ENCODE results near the gene ADCY4. TPM values are rescaled to one million over a fixed set of nuclear protein-coding genes. Genes with fewer than 3 reads are reported as not detected.

The ADCY4 gene
- total and polyA plus RNA-seq, 4 donors, result 22.6 to 42.8 (median 36.0) TPM

DNA sequence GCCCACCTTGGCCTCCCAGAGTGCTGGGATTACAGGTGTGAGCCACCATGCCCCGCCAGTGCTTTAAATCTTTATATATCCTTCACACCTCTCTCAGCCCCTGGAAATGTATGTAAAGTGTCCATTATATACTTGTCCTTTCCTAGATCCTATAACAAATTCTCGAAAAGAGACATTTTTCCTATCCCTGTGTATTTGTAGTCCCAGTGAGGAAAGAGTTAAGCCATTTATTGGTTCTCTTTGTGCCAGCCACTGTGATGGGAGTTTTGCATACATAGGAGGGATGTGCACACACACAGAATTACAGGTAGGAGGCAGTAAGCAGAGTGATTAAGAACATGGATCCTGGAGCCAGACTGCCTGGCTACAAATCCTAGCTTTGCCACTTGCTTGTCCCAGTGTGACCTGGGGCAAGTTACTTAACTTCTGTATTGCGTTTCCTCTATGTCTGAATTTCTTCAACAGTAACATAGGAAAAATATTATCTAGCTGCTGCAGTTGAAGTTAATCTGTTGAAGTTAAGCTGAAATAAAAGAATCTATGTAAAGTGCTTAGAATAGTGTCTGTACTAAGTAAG, 61.4 kb downstream of the ADCY4 start:
- Histone ChIP-seq H3K27ac (ENCODE audit: low read depth in 1 of 2, low read length in 1 of 2) (peak overlapping the region; percentile 0 to 79), H3K9ac (ENCODE audit: insufficient read depth in 1 of 2, low read length in 2 of 2) (no peak overlapping the region), H3K4me1 (ENCODE audit: control insufficient read depth in 5 of 5, insufficient read depth in 5 of 5, low read length in 5 of 5) (peaks cover 4 to 11% (median 6%) of the 10 kb centered on the region in 5 donors), H3K36me3 (ENCODE audit: control insufficient read depth in 4 of 4, insufficient read depth in 4 of 4, low read length in 4 of 4) (peaks cover 0 to 10% (median 0%) of the 10 kb centered on the region in 4 donors), H3K9me3 (ENCODE audit: control insufficient read depth in 4 of 4, insufficient read depth in 3 of 4, low read length in 3 of 4) (no peaks in the 10 kb centered on the region), H3K27me3 (ENCODE audit: control insufficient read depth in 3 of 3, insufficient read depth in 3 of 3, low read length in 2 of 3) (no peaks in the 10 kb centered on the region), H3K4me3 (no peak overlapping the region)
- 52 to 66% methylated on average over 3 of the region's 3 CpGs for WGBS, 2 donors
- no peak for DNase-seq
- TF ChIP-seq, protein P1, sequence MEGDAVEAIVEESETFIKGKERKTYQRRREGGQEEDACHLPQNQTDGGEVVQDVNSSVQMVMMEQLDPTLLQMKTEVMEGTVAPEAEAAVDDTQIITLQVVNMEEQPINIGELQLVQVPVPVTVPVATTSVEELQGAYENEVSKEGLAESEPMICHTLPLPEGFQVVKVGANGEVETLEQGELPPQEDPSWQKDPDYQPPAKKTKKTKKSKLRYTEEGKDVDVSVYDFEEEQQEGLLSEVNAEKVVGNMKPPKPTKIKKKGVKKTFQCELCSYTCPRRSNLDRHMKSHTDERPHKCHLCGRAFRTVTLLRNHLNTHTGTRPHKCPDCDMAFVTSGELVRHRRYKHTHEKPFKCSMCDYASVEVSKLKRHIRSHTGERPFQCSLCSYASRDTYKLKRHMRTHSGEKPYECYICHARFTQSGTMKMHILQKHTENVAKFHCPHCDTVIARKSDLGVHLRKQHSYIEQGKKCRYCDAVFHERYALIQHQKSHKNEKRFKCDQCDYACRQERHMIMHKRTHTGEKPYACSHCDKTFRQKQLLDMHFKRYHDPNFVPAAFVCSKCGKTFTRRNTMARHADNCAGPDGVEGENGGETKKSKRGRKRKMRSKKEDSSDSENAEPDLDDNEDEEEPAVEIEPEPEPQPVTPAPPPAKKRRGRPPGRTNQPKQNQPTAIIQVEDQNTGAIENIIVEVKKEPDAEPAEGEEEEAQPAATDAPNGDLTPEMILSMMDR (IDR thresholded peaks at IDR 0.05; ENCODE audit: control extremely low read depth, extremely low read depth), result no peak
- no peak for ATAC-seq (ENCODE audit: insufficient read depth, low FRiP score)

DNA sequence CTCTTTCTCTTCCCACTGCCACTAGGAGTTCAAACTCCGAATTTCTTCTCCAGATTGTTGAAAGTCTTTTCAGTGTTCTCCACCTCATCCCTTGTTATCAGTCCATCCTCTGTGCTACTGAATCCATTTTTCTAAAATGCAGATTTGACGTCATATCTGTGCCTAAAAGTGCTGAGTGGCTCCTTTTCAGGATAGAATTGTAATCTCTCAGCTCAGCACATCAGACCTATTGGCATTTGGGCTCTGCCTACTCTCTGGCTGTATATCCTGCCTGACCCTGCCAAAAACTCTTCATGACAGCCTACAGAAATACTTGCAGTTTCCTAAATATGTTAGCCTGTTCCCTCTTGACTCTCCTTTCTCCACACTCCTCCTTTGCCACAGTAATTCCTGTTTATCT, 62.4 kb downstream of the ADCY4 start:
- TF ChIP-seq, protein P1 (IDR thresholded peaks at IDR 0.05; ENCODE audit: control extremely low read depth, extremely low read depth), result no peak
- Histone ChIP-seq H3K9ac (ENCODE audit: insufficient read depth in 1 of 2, low read length in 2 of 2) (peak overlapping the region in 1 of 2 donors; percentile 15), H3K9me3 (ENCODE audit: control insufficient read depth in 4 of 4, insufficient read depth in 3 of 4, low read length in 3 of 4) (no peaks in the 10 kb centered on the region), H3K36me3 (ENCODE audit: control insufficient read depth in 4 of 4, insufficient read depth in 4 of 4, low read length in 4 of 4) (peaks cover 0 to 18% (median under 1%) of the 10 kb centered on the region in 4 donors), H3K4me1 (ENCODE audit: control insufficient read depth in 5 of 5, insufficient read depth in 5 of 5, low read length in 5 of 5) (peaks cover 4 to 11% (median 6%) of the 10 kb centered on the region in 5 donors), H3K4me3 (no peak overlapping the region), H3K27me3 (ENCODE audit: control insufficient read depth in 3 of 3, insufficient read depth in 3 of 3, low read length in 2 of 3) (no peaks in the 10 kb centered on the region), H3K27ac (ENCODE audit: low read depth in 1 of 2, low read length in 1 of 2) (peak overlapping the region in 1 of 2 donors; percentile 71)
- no peak for ATAC-seq (ENCODE audit: insufficient read depth, low FRiP score)
- peak in 1 of 3 donors; percentile 13 for DNase-seq
- 69 to 91% methylated on average over 2 of the region's 2 CpGs for WGBS, 2 donors

DNA sequence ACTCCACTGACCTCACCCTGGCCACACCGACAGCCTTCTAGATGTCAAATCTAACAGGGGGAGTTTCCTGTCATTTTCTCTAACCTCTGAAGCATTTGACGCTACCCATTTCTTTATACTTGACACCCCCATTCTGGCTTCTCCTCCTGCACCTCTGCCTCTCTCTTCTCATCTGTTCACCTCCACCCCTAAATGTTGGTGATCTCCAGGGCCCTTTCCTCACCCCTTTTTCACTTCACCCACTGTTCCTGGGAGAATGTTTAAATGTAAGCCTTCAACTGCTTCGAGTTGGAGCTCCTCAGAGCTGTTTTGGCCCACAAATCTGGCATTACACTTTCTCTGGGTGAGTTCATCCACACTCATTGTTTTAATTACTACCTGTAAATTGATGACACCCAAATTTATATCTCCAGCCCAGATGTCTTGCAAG, 63.0 kb downstream of the ADCY4 start:
- H3K9ac ChIP-seq (ENCODE audit: insufficient read depth in 1 of 2, low read length in 2 of 2), result peak overlapping the region; percentile 59 to 71
- ATAC-seq (ENCODE audit: insufficient read depth, low FRiP score), result no peak
- no peaks in the 10 kb centered on the region for H3K9me3 ChIP-seq (ENCODE audit: control insufficient read depth in 4 of 4, insufficient read depth in 3 of 4, low read length in 3 of 4)
- H3K4me3 ChIP-seq, result peak overlapping the region; percentile 55
- H3K27ac ChIP-seq (ENCODE audit: low read depth in 1 of 2, low read length in 1 of 2), result peak overlapping the region; percentile 97 to 98
- no peaks in the 10 kb centered on the region for H3K27me3 ChIP-seq (ENCODE audit: control insufficient read depth in 3 of 3, insufficient read depth in 3 of 3, low read length in 2 of 3)
- peaks cover 4 to 11% (median 6%) of the 10 kb centered on the region in 5 donors for H3K4me1 ChIP-seq (ENCODE audit: control insufficient read depth in 5 of 5, insufficient read depth in 5 of 5, low read length in 5 of 5)
- TF ChIP-seq, protein P1 (IDR thresholded peaks at IDR 0.05; ENCODE audit: control extremely low read depth, extremely low read depth), result no peak
- WGBS, 2 donors, result 20 to 23% methylated on average over 3 of the region's 3 CpGs
- no peak for DNase-seq
- H3K36me3 ChIP-seq (ENCODE audit: control insufficient read depth in 4 of 4, insufficient read depth in 4 of 4, low read length in 4 of 4), result peaks cover 3 to 24% (median 6%) of the 10 kb centered on the region in 4 donors
